PC-3 (cell line): Measurements from ENCODE around the gene CACNA1A. TPM values are rescaled to one million over a fixed set of nuclear protein-coding genes. Genes with fewer than 3 reads are reported as not detected.

Experiments used
- ATAC-seq: fragments of 200-7000 bp; cut with Tn5 transposase; 2 replicates; pipeline ENCODE4 v1.9.1; 2020; ENCODE audit warnings: mild to moderate bottlenecking, moderate library complexity
- BruUV-seq: library from RNA; stranded (reverse); fragments of 400-500 nt; replicated peaks from 2 replicates; lab custom pipeline; 2021; lab: Mats Ljungman, UMichigan
- CTCF ChIA-PET: fragments of 300-600 bp; sonication (Branson Sonifier 250); formaldehyde crosslinking; loops from one replicate; lab custom pipeline; 2022; ENCODE audit warnings: antibody characterized with exemption; lab: Charles Lee
- POLR2A ChIA-PET: fragments of 300-600 bp; sonication (Branson Sonifier 250); formaldehyde crosslinking; loops from one replicate; lab custom pipeline; 2022; ENCODE audit warnings: antibody characterized with exemption; ENCODE audit not compliant: unreplicated experiment; lab: Charles Lee
- DNase-seq: peaks from one replicate; pipeline ENCODE4 v3.0.0-alpha.2; 2015
- H2AFZ ChIP-seq: fragments of 300-600 bp; sonication (generic); 2 replicates; pipeline ENCODE4 v1.6.0; 2016; ENCODE audit warnings: antibody characterized with exemption, low read length
- H3F3A ChIP-seq: fragments of 300-600 bp; sonication (generic); one replicate; pipeline ENCODE4 v1.6.0; 2017; ENCODE audit warnings: antibody characterized with exemption, low read length, control low read depth, mild to moderate bottlenecking; ENCODE audit not compliant: unreplicated experiment
- H3K27ac ChIP-seq: fragments of 300-600 bp; sonication (generic); 2 replicates; pipeline ENCODE4 v1.5.1; 2016; ENCODE audit warnings: mild to moderate bottlenecking, low read length
- H3K27me3 ChIP-seq: fragments of 300-600 bp; sonication (generic); 2 replicates; pipeline ENCODE4 v1.6.1; 2016; ENCODE audit warnings: low read length, mixed read lengths
- H3K36me3 ChIP-seq: fragments of 300-600 bp; sonication (generic); 2 replicates; pipeline ENCODE4 v1.6.1; 2016; ENCODE audit warnings: low read depth, mixed run types, low read length, mixed read lengths
- H3K4me1 ChIP-seq: fragments of 300-600 bp; sonication (generic); 2 replicates; pipeline ENCODE4 v1.5.1; 2016; ENCODE audit warnings: low read length; ENCODE audit not compliant: insufficient read depth
- H3K4me2 ChIP-seq: fragments of 300-600 bp; sonication (generic); 2 replicates; pipeline ENCODE4 v1.6.0; 2016; ENCODE audit warnings: low read length
- H3K4me3 ChIP-seq: fragments of 300-600 bp; sonication (generic); 2 replicates; pipeline ENCODE4 v1.5.1; 2016; ENCODE audit warnings: mild to moderate bottlenecking, low read length, mixed read lengths
- H3K79me2 ChIP-seq: fragments of 300-600 bp; sonication (generic); 2 replicates; pipeline ENCODE4 v1.6.1; 2017; ENCODE audit warnings: low read length, mixed read lengths
- H3K9ac ChIP-seq: fragments of 300-600 bp; sonication (generic); 2 replicates; pipeline ENCODE4 v1.6.0; 2016; ENCODE audit warnings: mild to moderate bottlenecking, low read length
- H3K9me2 ChIP-seq: fragments of 300-600 bp; sonication (generic); replicated peaks from 2 replicates; pipeline ENCODE4 v1.6.1; 2016; ENCODE audit warnings: mixed run types, low read length, mixed read lengths
- H3K9me3 ChIP-seq: fragments of 300-600 bp; sonication (generic); 2 replicates; pipeline ENCODE4 v1.6.1; 2016; ENCODE audit warnings: low read length, mixed read lengths
- H4K20me1 ChIP-seq: fragments of 300-600 bp; sonication (generic); 2 replicates; pipeline ENCODE4 v1.6.1; 2016; ENCODE audit warnings: low read length, mixed read lengths
- EZH2 ChIP-seq: fragments of 300-600 bp; sonication (generic); IDR thresholded peaks from one replicate; pipeline ENCODE4 v1.6.1; 2017; ENCODE audit warnings: antibody characterized with exemption, mild to moderate bottlenecking, low read length; ENCODE audit not compliant: unreplicated experiment
- EZH2phosphoT487 ChIP-seq: fragments of 300-600 bp; sonication (generic); IDR thresholded peaks from 2 replicates; pipeline ENCODE4 v1.6.1; 2018; ENCODE audit warnings: mild to moderate bottlenecking, antibody characterized with exemption, low read length, borderline replicate concordance
- intact Hi-C: fragments of 100-400 bp; cut with micrococcal nuclease; formaldehyde crosslinking; loops from 2 replicates; pipeline ENCODE4 v1.9.0; 2023
- total RNA-seq: library from RNA; depleted of rRNA; stranded (reverse); fragments of >200 nt; gene quantifications from 2 replicates; pipeline ENCODE4 v1.2.3, GENCODE V29; 2014
- TF ChIP-seq, protein P1 (sequence below): fragments of 300-600 bp; sonication (generic); conservative IDR thresholded peaks from 2 replicates; pipeline ENCODE4 v1.5.1; 2017; ENCODE audit warnings: antibody characterized with exemption, low read depth, mild to moderate bottlenecking, low read length

The CACNA1A gene
- total RNA-seq, 1 experiment from 2014 or later = 0.62 TPM

DNA sequence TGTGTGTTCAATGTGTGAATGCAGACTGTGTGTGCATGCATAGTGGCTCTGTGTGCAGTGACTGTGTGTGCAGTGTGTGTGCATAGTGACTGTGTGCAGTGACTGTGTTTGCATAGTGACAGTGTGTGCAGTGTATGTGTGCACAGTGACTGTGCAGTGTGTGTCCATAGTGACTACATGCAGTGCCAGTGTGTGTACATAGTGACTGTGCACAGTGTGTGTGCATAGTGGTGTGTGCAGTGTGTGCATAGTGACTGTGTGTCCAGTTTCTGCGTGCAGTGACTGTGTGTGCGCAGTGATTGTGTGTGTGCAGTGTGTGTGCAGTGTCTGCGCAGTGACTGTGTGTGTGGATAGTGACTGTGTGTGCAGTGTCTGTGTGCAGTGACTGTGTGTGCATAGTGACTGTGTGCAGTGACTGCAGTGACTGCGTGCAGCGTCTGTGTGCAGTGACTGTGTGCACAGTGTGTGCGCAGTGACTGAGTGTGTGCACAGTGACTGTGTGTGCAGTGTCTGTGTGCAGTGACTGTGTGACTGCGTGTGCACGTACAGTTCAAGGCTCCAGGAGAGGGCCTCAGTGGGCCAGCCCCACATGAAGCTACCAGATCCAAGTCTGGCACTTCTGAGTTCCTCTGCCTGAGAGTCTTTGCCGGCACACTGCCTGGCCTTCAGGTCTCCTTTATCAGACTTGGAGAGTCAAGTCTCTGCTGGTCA, 265.8 kb downstream of the CACNA1A start:
- H3K9me2 ChIP-seq = no peaks in the 10 kb centered on the region
- POLR2A ChIA-PET = no interaction called here
- no peak overlapping the region for H2AFZ ChIP-seq
- CTCF ChIA-PET = interaction anchor here (0.9 kb wide), 1 partner anchor 20 kb away, joined by 3 read pairs; no protein-coding TSS in a partner anchor
- no peak overlapping the region for H3K9ac ChIP-seq
- no peak overlapping the region for H3K4me3 ChIP-seq
- H4K20me1 ChIP-seq = no peaks in the 10 kb centered on the region
- no peak overlapping the region for H3K4me2 ChIP-seq
- H3K27ac ChIP-seq = no peak overlapping the region
- peaks cover 4% of the 10 kb centered on the region; the same call in 1 of the 2 replicates for H3K9me3 ChIP-seq
- BruUV-seq = no TSS peak
- no peaks in the 10 kb centered on the region for H3F3A ChIP-seq
- DNase-seq (peak; percentile 34), ATAC-seq (peak; percentile 53)
- TF ChIP-seq EZH2phosphoT487 (no peak), EZH2 (no peak)
- TF ChIP-seq, protein P1, sequence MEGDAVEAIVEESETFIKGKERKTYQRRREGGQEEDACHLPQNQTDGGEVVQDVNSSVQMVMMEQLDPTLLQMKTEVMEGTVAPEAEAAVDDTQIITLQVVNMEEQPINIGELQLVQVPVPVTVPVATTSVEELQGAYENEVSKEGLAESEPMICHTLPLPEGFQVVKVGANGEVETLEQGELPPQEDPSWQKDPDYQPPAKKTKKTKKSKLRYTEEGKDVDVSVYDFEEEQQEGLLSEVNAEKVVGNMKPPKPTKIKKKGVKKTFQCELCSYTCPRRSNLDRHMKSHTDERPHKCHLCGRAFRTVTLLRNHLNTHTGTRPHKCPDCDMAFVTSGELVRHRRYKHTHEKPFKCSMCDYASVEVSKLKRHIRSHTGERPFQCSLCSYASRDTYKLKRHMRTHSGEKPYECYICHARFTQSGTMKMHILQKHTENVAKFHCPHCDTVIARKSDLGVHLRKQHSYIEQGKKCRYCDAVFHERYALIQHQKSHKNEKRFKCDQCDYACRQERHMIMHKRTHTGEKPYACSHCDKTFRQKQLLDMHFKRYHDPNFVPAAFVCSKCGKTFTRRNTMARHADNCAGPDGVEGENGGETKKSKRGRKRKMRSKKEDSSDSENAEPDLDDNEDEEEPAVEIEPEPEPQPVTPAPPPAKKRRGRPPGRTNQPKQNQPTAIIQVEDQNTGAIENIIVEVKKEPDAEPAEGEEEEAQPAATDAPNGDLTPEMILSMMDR = no peak
- no peaks in the 10 kb centered on the region for H3K36me3 ChIP-seq
- H3K27me3 ChIP-seq = no peaks in the 10 kb centered on the region
- no peaks in the 10 kb centered on the region for H3K79me2 ChIP-seq
- intact Hi-C loops = no loop called here
- H3K4me1 ChIP-seq = 0 out of 2 replicates have a peak, but pooled peaks cover 3% of the 10 kb centered on the region

DNA sequence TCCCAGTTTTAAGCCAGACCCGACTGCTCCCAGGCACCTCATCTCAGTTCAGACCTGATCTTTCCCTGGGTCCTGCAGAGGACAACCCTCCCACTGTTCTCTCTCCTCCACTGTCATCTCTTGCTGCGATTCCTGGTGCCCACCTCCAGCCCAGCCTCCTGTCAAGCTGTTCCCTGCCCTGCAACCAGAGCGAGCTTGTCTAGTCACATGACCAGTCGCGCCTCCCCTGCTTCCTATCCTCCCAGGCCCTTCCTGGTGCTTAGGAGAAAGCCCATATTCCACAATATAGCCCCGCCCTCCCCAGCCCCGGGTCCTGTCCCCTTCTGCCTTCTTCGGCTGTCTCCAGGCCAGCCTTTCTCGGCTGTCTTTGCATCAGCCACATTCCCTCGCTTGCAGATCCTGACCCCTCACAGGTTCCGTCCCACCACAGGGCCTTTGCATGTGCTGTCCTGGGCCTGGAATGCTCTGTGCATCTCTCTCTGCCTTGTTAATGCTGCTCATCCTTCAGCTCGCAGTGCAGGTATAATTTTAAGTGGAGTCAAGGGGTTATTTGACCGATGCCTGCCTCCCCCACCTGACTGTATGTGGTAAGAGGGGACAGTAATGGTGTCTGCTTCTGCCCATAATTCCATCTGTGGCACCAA, 267.3 kb downstream of the CACNA1A start:
- Histone ChIP-seq H3K27ac (no peak overlapping the region), H3K27me3 (no peaks in the 10 kb centered on the region), H3K9me3 (peaks cover 4% of the 10 kb centered on the region; the same call in 1 of the 2 replicates), H3K79me2 (no peaks in the 10 kb centered on the region), H4K20me1 (no peaks in the 10 kb centered on the region), H2AFZ (no peak overlapping the region), H3K4me3 (no peak overlapping the region), H3K4me1 (0 out of 2 replicates have a peak, but pooled peaks cover 6% of the 10 kb centered on the region), H3K9me2 (no peaks in the 10 kb centered on the region), H3K9ac (no peak overlapping the region), H3K36me3 (no peaks in the 10 kb centered on the region), H3K4me2 (no peak overlapping the region), H3F3A (no peaks in the 10 kb centered on the region)
- ChIA-PET POLR2A (no interaction called here), CTCF (no interaction called here)
- DNase-seq = no peak
- ATAC-seq = no peak
- TF ChIP-seq EZH2phosphoT487 (no peak), EZH2 (no peak)
- TF ChIP-seq, protein P1 = no peak
- intact Hi-C loops = no loop called here
- BruUV-seq = no TSS peak
